ENCODE data around the gene SLC12A8. TPM values are rescaled to one million over a fixed set of nuclear protein-coding genes. Genes with fewer than 3 reads are reported as not detected.

Gene SLC12A8
- total RNA-seq, 2 experiments from 2014 or later = 0.36 to 0.38 TPM

DNA sequence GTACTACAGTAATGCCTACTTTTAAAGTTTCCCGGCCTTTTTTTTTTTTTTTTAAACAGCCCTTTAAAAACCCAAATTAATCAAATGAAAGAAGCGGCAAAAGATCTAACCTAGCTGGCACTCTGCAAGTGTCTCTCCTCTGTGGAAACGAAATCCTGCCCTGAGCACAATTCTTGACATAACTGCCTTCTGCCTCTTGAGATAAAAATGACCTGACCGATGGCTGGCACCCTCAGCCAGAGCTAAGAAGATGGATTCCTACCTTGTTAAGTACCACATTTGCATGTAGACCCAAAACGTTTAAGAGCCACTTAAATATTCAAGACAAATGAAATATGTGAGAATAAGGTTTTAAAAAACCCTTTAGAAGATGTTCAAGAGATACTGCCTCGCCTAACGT, 16.6 kb upstream of the SLC12A8 start:
- H3K4me3 Mint-ChIP-seq = no peak overlapping the region
- H3K27ac Mint-ChIP-seq = no peak overlapping the region
- ATAC-seq (ENCODE audit: poor library complexity) (no peak), DNase-seq (no peak)
- Histone ChIP-seq H3K36me3 (ENCODE audit: insufficient read depth, low read length) (peaks cover 27% of the 10 kb centered on the region), H3K4me1 (ENCODE audit: insufficient read depth, low read length) (no peaks in the 10 kb centered on the region), H3K27me3 (ENCODE audit: control insufficient read depth in 1 of 2, insufficient read depth in 2 of 2, low read length in 2 of 2) (no peaks in the 10 kb centered on the region), H3K9me3 (ENCODE audit: control insufficient read depth in 1 of 2, insufficient read depth in 1 of 2, low read length in 2 of 2) (no peaks in the 10 kb centered on the region), H3K27ac (ENCODE audit: low read depth in 1 of 2, low read length in 2 of 2) (no peak overlapping the region), H3K4me3 (ENCODE audit: low read length) (no peak overlapping the region)
- H3K36me3 Mint-ChIP-seq (ENCODE audit: low read depth) = peaks cover 41% of the 10 kb centered on the region
- ChIA-PET CTCF (interaction anchor here (0.6 kb wide), 1 partner anchor 209 kb away, joined by 3 read pairs; no protein-coding TSS in a partner anchor), POLR2A (no interaction called here)
- intact Hi-C loops (cut with DNase I, micrococcal nuclease) = no loop called here
- no peaks in the 10 kb centered on the region for H3K4me1 Mint-ChIP-seq (ENCODE audit: low read depth)
- no peaks in the 10 kb centered on the region for H3K27me3 Mint-ChIP-seq
- TF ChIP-seq, protein P1, sequence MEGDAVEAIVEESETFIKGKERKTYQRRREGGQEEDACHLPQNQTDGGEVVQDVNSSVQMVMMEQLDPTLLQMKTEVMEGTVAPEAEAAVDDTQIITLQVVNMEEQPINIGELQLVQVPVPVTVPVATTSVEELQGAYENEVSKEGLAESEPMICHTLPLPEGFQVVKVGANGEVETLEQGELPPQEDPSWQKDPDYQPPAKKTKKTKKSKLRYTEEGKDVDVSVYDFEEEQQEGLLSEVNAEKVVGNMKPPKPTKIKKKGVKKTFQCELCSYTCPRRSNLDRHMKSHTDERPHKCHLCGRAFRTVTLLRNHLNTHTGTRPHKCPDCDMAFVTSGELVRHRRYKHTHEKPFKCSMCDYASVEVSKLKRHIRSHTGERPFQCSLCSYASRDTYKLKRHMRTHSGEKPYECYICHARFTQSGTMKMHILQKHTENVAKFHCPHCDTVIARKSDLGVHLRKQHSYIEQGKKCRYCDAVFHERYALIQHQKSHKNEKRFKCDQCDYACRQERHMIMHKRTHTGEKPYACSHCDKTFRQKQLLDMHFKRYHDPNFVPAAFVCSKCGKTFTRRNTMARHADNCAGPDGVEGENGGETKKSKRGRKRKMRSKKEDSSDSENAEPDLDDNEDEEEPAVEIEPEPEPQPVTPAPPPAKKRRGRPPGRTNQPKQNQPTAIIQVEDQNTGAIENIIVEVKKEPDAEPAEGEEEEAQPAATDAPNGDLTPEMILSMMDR (IDR thresholded peaks at IDR 0.05) = no peak
- no peaks in the 10 kb centered on the region for H3K9me3 Mint-ChIP-seq

DNA sequence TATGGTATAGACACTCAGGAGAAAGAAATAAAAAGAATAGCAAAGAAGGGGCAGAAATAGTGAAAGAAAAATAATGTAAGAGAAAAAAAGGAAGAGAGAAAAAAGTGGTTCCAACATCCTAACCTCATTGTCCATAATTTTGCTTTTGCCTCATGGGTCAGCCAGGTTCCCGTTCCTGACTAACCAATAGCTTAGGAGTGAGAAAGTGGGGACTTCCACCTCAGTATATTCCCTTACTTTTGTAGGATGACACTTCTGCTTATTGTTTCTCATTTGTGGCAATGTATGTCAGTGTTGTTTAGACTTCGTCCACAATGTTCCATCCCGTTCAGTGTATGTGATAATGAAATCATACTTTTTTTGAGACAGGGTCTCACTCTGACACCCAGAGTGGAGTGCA, 9.3 kb upstream of the SLC12A8 start:
- no peaks in the 10 kb centered on the region for H3K27me3 ChIP-seq (ENCODE audit: control insufficient read depth in 1 of 2, insufficient read depth in 2 of 2, low read length in 2 of 2)
- Mint-ChIP-seq H3K9me3 (no peaks in the 10 kb centered on the region), H3K27me3 (no peaks in the 10 kb centered on the region), H3K27ac (no peak overlapping the region), H3K4me1 (ENCODE audit: low read depth) (no peaks in the 10 kb centered on the region), H3K36me3 (ENCODE audit: low read depth) (no peaks in the 10 kb centered on the region), H3K4me3 (no peak overlapping the region)
- peaks cover 5% of the 10 kb centered on the region for H3K4me1 ChIP-seq (ENCODE audit: insufficient read depth, low read length)
- TF ChIP-seq, protein P1 (IDR thresholded peaks at IDR 0.05) = no peak
- intact Hi-C loops (cut with DNase I, micrococcal nuclease) = no loop called here
- POLR2A ChIA-PET = no interaction called here
- no peak for ATAC-seq (ENCODE audit: poor library complexity)
- no peaks in the 10 kb centered on the region for H3K9me3 ChIP-seq (ENCODE audit: control insufficient read depth in 1 of 2, insufficient read depth in 1 of 2, low read length in 2 of 2)
- no peak for DNase-seq
- no peak overlapping the region for H3K4me3 ChIP-seq (ENCODE audit: low read length)
- no peak overlapping the region for H3K27ac ChIP-seq (ENCODE audit: low read depth in 1 of 2, low read length in 2 of 2)
- no peaks in the 10 kb centered on the region for H3K36me3 ChIP-seq (ENCODE audit: insufficient read depth, low read length)
- CTCF ChIA-PET = no interaction called here

DNA sequence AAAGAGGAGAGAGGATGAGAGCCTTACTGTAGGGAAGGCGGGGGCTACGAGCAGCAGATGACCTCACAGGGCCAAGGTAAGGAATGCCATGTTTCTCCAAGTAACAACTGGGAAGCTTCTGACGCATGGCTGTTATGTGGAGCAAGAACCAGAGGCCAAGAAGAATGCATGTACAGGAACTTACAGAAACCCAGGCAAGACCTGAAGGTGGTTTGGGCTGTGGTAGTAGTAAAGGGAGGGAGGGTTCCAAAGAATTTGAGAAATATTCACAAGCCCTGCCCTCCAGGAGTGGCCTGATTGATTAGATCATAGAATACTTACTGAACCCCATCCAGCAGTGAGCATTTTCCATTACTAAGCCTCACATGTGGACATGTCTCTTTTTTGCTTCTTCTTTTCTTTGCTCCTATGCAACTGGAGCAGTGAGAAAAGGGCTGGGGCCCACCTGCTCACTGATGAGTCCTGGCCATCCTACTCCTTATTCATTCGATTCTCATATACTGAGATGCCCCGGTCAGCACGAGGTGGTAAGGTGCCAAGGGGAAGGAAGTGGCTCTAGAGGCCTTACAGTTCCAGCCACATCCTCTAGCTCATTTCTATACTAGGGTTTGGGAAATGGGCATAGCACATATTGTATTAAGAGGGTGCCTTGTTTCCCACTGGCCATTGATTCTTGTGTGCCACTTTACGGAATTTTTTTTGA, 8.3 kb upstream of the SLC12A8 start:
- no peak overlapping the region for H3K4me3 ChIP-seq (ENCODE audit: low read length)
- intact Hi-C loops (cut with DNase I, micrococcal nuclease) = no loop called here
- H3K4me3 Mint-ChIP-seq = no peak overlapping the region
- ChIA-PET POLR2A (interaction anchor here (1.4 kb wide), 1 partner anchor 79 kb away, joined by 4 read pairs; no protein-coding TSS in a partner anchor), CTCF (no interaction called here)
- no peaks in the 10 kb centered on the region for H3K36me3 ChIP-seq (ENCODE audit: insufficient read depth, low read length)
- no peaks in the 10 kb centered on the region for H3K27me3 Mint-ChIP-seq
- no peaks in the 10 kb centered on the region for H3K36me3 Mint-ChIP-seq (ENCODE audit: low read depth)
- H3K4me1 Mint-ChIP-seq (ENCODE audit: low read depth) = no peaks in the 10 kb centered on the region
- TF ChIP-seq, protein P1 (IDR thresholded peaks at IDR 0.05) = no peak
- no peaks in the 10 kb centered on the region for H3K9me3 ChIP-seq (ENCODE audit: control insufficient read depth in 1 of 2, insufficient read depth in 1 of 2, low read length in 2 of 2)
- DNase-seq (no peak), ATAC-seq (ENCODE audit: poor library complexity) (no peak)
- no peak overlapping the region for H3K27ac ChIP-seq (ENCODE audit: low read depth in 1 of 2, low read length in 2 of 2)
- H3K9me3 Mint-ChIP-seq = no peaks in the 10 kb centered on the region
- H3K4me1 ChIP-seq (ENCODE audit: insufficient read depth, low read length) = peaks cover 5% of the 10 kb centered on the region
- no peak overlapping the region for H3K27ac Mint-ChIP-seq
- H3K27me3 ChIP-seq (ENCODE audit: control insufficient read depth in 1 of 2, insufficient read depth in 2 of 2, low read length in 2 of 2) = no peaks in the 10 kb centered on the region

All from CD4-positive, alpha-beta T cell (primary cell).